Smooth muscle cell (in vitro differentiated cells): Measurements from ENCODE around the gene C13orf42. TPM values are rescaled to one million over a fixed set of nuclear protein-coding genes. Genes with fewer than 3 reads are reported as not detected.

ENCODE experiments used
- DNase-seq: peaks from one replicate; lab custom pipeline; 2025; ENCODE audit not compliant: unreplicated experiment; lab: John Stamatoyannopoulos, UW
- H2AFZ ChIP-seq: fragments of 200-600 bp; sonication (generic); 2 replicates; pipeline ENCODE4 v1.6.0; 2016; ENCODE audit warnings: antibody characterized with exemption, low read depth, mild to moderate bottlenecking
- H3F3A ChIP-seq: fragments of 200-600 bp; sonication (generic); 2 replicates; pipeline ENCODE4 v1.6.0; 2017; ENCODE audit warnings: antibody characterized with exemption, low read depth
- H3K27ac ChIP-seq: fragments of 200-600 bp; sonication (generic); 2 replicates; pipeline ENCODE4 v1.5.1; 2016; ENCODE audit warnings: low read depth, mild to moderate bottlenecking
- H3K27me3 ChIP-seq: fragments of 200-600 bp; sonication (generic); 2 replicates; pipeline ENCODE4 v1.6.1; 2016; ENCODE audit warnings: low read depth, mild to moderate bottlenecking
- H3K36me3 ChIP-seq: fragments of 200-600 bp; sonication (generic); 2 replicates; pipeline ENCODE4 v1.5.1; 2016; ENCODE audit warnings: low read depth
- H3K4me1 ChIP-seq: fragments of 200-600 bp; sonication (generic); 2 replicates; pipeline ENCODE4 v1.5.1; 2016; ENCODE audit warnings: low read depth
- H3K4me2 ChIP-seq: fragments of 200-600 bp; sonication (generic); 2 replicates; pipeline ENCODE4 v1.6.0; 2016; ENCODE audit warnings: mild to moderate bottlenecking
- H3K4me3 ChIP-seq: fragments of 200-600 bp; sonication (generic); 2 replicates; pipeline ENCODE4 v1.5.1; 2016; ENCODE audit warnings: mild to moderate bottlenecking
- H3K79me2 ChIP-seq: fragments of 200-600 bp; sonication (generic); 2 replicates; pipeline ENCODE4 v1.6.0; 2016; ENCODE audit warnings: low read depth, mild to moderate bottlenecking
- H3K9ac ChIP-seq: fragments of 200-600 bp; sonication (generic); 2 replicates; pipeline ENCODE4 v1.6.0; 2016; ENCODE audit warnings: low read depth
- H3K9me3 ChIP-seq: fragments of 200-600 bp; sonication (generic); replicated peaks from 2 replicates; pipeline ENCODE4 v1.5.1; 2016; ENCODE audit warnings: low read depth
- H4K20me1 ChIP-seq: fragments of 200-600 bp; sonication (generic); 2 replicates; pipeline ENCODE4 v1.6.0; 2016; ENCODE audit warnings: low read depth
- CTCF ChIP-seq: fragments of 200-600 bp; sonication (generic); IDR thresholded peaks from 2 replicates; pipeline ENCODE4 v1.5.1; 2017; ENCODE audit warnings: borderline replicate concordance, mild to moderate bottlenecking, antibody characterized with exemption; ENCODE audit not compliant: insufficient read depth, poor library complexity, severe bottlenecking
- WGBS: methylation state at CpG from one replicate; pipeline ENCODE4 v1.1.7; 2016; ENCODE audit warnings: low lambda C conversion rate; 5-methylcytosine and 5-hydroxymethylcytosine counted together
- polyA plus RNA-seq: library from polyadenylated mRNA; unstranded; fragments of >200 nt; fragmentation: Nextera tagmentation; extraction: Ambion mirVana; gene quantifications from 2 replicates; pipeline ENCODE4 v1.2.1, GENCODE V29; 2016
- total RNA-seq: library from RNA; depleted of rRNA; stranded (reverse); fragments of >200 nt; gene quantifications from 2 replicates; pipeline ENCODE4 v1.2.3, GENCODE V29; 2014

The C13orf42 gene
- total and polyA plus RNA-seq, 2 experiments from 2014 or later: not detected

- no peak overlapping the region for H3K4me3 ChIP-seq
- TF ChIP-seq CTCF: no peak
- no peaks in the 10 kb centered on the region for H4K20me1 ChIP-seq
- no peak overlapping the region for H3K4me2 ChIP-seq
- no peaks in the 10 kb centered on the region for H3K9me3 ChIP-seq
- no peak overlapping the region for H3K9ac ChIP-seq
- H3F3A ChIP-seq: no peaks in the 10 kb centered on the region
- no peak overlapping the region for H3K27ac ChIP-seq
- H3K27me3 ChIP-seq: peaks cover 21% of the 10 kb centered on the region
- no peak for DNase-seq
- H2AFZ ChIP-seq: no peak overlapping the region
- H3K79me2 ChIP-seq: no peaks in the 10 kb centered on the region
- H3K4me1 ChIP-seq: peaks cover 14% of the 10 kb centered on the region
- no peaks in the 10 kb centered on the region for H3K36me3 ChIP-seq
Observed at GRCh38 chr13:51057001-51057400, 54.1 kb downstream of the C13orf42 start.

- H3K4me1 ChIP-seq: no peaks in the 10 kb centered on the region
- H3K4me2 ChIP-seq: no peak overlapping the region
- H3K27ac ChIP-seq: no peak overlapping the region
- no peak for TF ChIP-seq CTCF
- H3K9ac ChIP-seq: no peak overlapping the region
- no peaks in the 10 kb centered on the region for H3K36me3 ChIP-seq
- no peak for DNase-seq
- no peaks in the 10 kb centered on the region for H3K79me2 ChIP-seq
- no peaks in the 10 kb centered on the region for H4K20me1 ChIP-seq
- H3F3A ChIP-seq: no peaks in the 10 kb centered on the region
- 86% methylated on average over 3 of the region's 3 CpGs for WGBS
- H3K9me3 ChIP-seq: no peaks in the 10 kb centered on the region
- peaks cover 31% of the 10 kb centered on the region for H3K27me3 ChIP-seq
- H2AFZ ChIP-seq: no peak overlapping the region
- no peak overlapping the region for H3K4me3 ChIP-seq
Observed at GRCh38 chr13:51052581-51052980, 58.5 kb downstream of the C13orf42 start.

- Histone ChIP-seq H3K4me3 (no peak overlapping the region), H3K9me3 (no peaks in the 10 kb centered on the region), H3K79me2 (no peaks in the 10 kb centered on the region), H3K4me1 (no peaks in the 10 kb centered on the region), H3K9ac (no peak overlapping the region), H4K20me1 (no peaks in the 10 kb centered on the region), H3K27me3 (peaks cover 31% of the 10 kb centered on the region), H3K36me3 (no peaks in the 10 kb centered on the region), H3K4me2 (no peak overlapping the region), H2AFZ (no peak overlapping the region), H3F3A (no peaks in the 10 kb centered on the region), H3K27ac (no peak overlapping the region)
- no peak for DNase-seq
- WGBS: 91% methylated on average over 14 of the region's 14 CpGs
- TF ChIP-seq CTCF: no peak
Observed at GRCh38 chr13:51050021-51050830, 60.8 kb downstream of the C13orf42 start.

- Histone ChIP-seq H3K4me3 (no peak overlapping the region), H3K9me3 (no peaks in the 10 kb centered on the region), H3K4me2 (no peak overlapping the region), H3K4me1 (no peaks in the 10 kb centered on the region), H3K9ac (no peak overlapping the region), H3K27ac (no peak overlapping the region), H3K27me3 (peaks cover 22% of the 10 kb centered on the region), H4K20me1 (no peaks in the 10 kb centered on the region), H3K79me2 (no peaks in the 10 kb centered on the region), H2AFZ (no peak overlapping the region), H3K36me3 (no peaks in the 10 kb centered on the region), H3F3A (no peaks in the 10 kb centered on the region)
- TF ChIP-seq CTCF: no peak
- DNase-seq: no peak
Observed at GRCh38 chr13:51048616-51049015, 62.5 kb downstream of the C13orf42 start.
